GM21360 (cell line): Measurements from ENCODE around the gene CCDC152.
"Not testable (repeated sequence)": the region's sequence is repeated elsewhere in the genome, so short reads cannot be mapped to it uniquely, and the experiment has no call there.

Experiments used
- ATAC-seq: cut with Tn5 transposase; IDR thresholded peaks from one replicate; pipeline ENCODE4 v1.9.1; 2021; ENCODE audit warnings: mild to moderate bottlenecking, moderate library complexity; ENCODE audit not compliant: unreplicated experiment

The CCDC152 gene

DNA sequence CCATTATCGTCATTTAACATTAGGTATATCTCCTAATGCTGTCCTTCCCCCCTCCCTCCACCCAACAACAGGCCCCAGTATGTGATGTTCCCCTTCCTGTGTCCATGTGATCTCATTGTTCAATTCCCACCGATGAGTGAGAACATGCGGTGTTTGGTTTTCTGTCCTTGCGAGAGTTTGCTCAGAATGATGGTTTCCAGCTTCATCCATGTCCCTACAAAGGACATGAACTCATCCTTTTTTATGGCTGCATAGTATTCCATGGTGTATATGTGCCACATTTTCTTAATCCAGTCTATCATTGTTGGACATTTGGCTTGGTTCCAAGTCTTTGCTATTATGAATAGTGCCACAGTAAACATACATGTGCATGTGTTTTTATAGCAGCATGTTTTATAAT, 87.8 kb downstream of the CCDC152 start:
- ATAC-seq: not testable (repeated sequence)

DNA sequence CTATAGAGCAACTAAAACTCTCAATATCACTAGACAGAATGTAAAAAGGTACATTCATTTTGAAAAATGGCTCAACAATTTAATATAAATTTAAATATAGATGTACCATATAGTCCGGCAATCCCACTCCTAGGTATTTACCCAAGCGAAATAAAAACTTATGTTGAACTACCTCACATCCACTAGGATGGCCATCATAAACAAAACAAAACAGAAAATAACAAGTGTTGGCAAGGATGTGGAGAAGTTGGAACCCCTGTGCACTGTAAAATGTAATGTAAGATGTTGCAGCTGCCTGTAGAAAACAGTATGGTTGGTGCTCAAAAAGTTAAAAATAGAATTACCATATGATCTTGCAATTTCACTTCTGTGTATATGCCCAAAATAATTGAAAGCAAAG, 91.9 kb downstream of the CCDC152 start:
- no peak for ATAC-seq

DNA sequence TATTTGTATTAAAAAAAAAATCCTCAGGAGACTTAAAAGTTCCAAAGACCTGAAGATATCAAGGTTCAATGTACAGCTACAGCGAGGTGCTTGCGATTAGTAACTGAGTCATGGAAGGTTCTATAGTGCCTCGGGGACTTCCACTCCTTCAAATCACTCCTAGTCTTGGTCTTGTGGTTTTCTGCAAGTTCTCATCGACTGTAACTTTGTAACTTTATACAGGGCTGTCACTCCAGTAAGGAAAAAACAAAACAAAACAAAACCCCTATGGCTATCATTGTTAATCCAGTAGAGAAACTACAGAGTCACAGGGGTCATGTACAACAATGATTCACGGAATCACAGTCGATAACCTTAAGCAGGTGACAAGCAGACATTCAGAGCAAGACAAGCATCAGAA, 94.9 kb downstream of the CCDC152 start:
- no peak for ATAC-seq
